Activated CD4-positive, CD25-positive, alpha-beta regulatory T cell (primary cell): Measurements from ENCODE around the gene PIK3AP1.
"Not testable (repeated sequence)": the region's sequence is repeated elsewhere in the genome, so short reads cannot be mapped to it uniquely, and the experiment has no call there.

Experiments used
- DNase-seq, 4 experiments: peaks; one replicate each; lab custom pipeline; 2025; lab: John Stamatoyannopoulos, UW

The PIK3AP1 gene

DNA sequence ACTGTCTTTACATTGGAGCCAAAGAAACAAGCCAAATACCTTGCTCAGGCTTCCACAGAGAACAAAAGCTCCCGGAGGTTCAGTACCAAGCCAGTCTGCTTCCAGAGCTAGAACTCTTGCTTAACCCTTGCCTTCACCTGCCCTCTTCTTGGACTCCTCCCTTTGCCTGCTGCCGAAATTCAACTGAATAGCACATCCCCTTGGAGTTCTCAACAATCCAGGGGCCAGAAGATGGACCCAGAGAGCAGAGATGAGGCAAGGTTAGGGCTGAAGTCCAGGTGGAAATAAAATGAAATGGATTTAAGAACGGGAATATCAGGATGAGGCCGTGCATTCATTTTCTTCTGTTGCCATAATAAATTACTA is 876 bp upstream of the PIK3AP1 start:
- DNase-seq: no peak

GRCh38 chr10:96719850-96720421 is 378 bp downstream of the PIK3AP1 start:
- DNase-seq: peak; percentile 14 to 55 (median 28)

DNA sequence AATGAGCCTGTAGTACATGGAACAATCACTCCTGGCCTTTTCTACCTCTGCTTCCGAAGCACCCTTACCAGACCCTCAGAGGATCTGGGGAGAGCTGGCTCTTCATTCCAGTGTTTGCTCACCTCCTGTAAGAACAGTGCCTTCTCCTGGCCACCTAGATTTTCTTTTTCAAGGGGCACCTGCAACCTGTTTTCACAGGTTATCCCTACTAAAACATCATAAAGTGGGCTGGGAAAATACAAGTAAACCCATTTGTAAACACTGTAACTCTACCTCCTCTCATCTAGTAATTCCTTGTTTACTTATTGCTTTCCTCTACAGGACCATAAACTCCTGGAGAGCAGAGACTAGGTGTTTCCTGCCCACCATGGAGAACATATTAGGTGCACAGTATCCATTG is 1.1 kb downstream of the PIK3AP1 start:
- DNase-seq: no peak

DNA sequence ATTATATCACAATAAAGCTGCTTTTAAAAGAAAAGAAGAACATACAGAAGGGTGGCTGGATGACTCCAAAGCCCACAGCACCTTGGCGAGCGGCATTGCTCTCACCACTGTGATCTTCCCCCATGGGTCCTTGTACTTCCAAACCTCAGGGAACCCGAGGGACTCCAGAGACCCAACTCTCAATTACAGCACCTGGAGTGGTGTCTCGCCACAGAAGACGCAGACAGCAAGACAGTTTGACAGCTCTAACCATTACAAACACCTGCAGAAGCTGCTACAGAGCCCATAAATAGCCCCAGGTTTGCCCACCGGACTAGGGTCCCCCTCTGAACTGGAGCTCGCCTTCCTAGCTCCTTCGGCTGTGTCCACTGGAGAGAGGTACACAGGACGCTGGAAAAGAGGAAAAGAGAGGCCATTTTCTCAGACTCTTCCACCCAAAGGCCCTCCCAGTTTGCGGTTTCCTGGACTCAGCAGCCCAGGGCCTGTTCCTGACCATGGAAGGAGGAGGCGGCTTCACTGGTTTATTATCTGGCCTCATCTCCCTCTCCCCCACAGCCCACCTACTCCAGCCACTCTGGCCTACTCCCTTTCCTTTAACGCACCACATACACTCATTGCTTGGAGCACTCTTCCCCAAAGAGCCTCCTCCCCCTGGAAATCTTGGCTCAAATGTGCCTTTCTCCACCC is 1.9 kb downstream of the PIK3AP1 start:
- DNase-seq: no peak

GRCh38 chr10:96716390-96716789 is 3.9 kb downstream of the PIK3AP1 start:
- DNase-seq: no peak

DNA sequence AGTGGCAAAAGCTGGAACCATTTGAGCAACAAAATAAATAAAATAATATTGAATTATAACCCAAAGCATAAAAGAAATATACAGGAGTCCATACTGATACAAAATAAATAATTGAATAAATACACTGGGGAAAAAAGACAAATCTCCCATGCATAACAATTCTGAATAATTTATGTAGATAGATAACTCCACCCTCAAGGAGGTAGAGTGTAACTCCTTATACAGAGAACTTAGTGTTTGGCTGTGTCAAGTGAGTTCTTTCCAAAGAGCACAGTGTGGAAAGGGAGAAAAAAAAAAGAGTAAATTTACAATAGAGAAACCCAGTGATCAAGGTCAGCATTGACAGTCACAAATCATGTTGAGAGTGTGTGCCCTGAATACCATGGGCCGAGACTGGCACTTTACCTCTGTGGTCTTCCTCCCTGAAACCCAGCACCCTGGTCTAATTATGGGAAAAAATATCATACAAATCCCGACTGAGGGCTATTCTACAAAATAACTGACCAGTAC is 5.5 kb downstream of the PIK3AP1 start:
- DNase-seq: no peak

- DNase-seq: no peak
Observed at GRCh38 chr10:96714031-96714590, 6.2 kb downstream of the PIK3AP1 start.

DNA sequence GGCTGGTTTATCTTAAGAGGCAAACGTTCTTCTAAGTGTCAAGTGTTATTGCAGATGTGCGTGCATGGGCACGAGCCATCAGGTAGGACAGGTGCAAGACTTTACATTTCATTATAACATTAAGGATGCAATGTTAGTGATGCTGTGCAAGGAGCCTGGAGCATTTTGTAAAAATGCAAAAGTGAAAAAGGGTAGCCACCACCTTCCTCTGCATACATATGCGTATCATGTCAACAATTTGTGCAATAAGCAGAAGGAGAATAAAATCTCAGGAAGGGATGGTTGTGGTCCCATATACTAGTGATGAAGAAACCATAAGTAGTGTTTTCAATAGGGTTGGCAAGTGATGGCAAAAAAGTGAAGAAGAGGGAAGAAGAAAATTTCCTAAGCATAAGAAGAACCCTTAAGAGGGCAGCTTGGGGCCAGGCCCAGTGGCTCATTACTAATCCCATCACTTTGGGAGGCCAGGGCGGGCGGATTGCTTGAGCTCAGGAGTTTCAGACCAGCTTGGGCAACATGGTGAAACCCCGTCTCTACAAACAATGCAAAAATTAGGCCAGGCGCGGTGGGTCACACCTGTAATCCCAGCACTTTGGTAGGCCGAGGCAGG is 7.5 kb downstream of the PIK3AP1 start:
- DNase-seq: no peak

GRCh38 chr10:96711048-96711728 is 9.1 kb downstream of the PIK3AP1 start:
- no peak for DNase-seq

GRCh38 chr10:96709525-96709924 is 10.8 kb downstream of the PIK3AP1 start:
- DNase-seq: no peak

DNA sequence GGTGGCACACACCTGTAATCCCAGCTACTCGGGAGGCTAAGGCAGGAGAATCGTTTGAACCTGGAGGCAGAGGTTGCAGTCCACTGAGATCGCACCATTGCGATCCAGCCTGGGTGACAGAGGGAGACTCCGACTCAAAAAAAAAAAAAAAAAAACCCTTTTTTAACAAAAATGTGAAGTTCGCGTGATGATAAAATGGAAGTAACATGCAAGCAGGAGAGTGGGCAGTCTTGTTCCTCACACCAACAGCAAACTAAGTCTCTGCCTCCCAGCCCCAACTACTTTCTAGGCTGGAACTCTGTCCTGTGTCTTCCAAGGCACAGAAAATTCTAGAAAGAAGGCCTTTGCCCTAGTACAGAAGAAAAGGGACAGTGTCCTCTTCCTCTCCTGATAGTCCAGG is 11.3 kb downstream of the PIK3AP1 start:
- DNase-seq: no peak

- no peak for DNase-seq
Observed at GRCh38 chr10:96708456-96708855, 11.9 kb downstream of the PIK3AP1 start.

DNA sequence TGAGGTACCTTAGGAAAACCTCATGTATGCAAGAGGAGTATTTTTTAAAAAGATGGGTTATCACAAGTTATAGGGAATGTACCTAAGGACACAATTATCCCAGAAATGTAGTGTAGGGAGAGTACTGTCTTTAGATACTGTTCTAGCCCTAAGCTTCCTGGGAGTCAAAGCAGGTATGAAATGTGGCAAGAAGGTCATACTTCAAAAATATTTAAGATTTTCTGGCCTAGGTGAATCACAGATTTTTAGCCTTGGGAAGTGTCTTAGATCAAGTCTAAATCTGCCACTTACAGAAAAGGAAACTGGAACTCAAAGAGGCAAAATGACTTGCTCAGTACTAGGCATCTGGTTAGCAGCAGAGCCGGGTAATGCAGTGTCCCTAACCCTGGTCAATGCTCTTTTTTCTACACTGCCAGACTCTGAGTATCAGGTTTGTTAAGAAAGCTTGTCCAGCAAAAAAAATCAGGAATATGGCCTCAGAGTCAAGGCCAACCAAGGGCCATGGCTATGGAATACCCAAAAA is 13.9 kb downstream of the PIK3AP1 start:
- DNase-seq: no peak

GRCh38 chr10:96705134-96705533 is 15.2 kb downstream of the PIK3AP1 start:
- DNase-seq: no peak

DNA sequence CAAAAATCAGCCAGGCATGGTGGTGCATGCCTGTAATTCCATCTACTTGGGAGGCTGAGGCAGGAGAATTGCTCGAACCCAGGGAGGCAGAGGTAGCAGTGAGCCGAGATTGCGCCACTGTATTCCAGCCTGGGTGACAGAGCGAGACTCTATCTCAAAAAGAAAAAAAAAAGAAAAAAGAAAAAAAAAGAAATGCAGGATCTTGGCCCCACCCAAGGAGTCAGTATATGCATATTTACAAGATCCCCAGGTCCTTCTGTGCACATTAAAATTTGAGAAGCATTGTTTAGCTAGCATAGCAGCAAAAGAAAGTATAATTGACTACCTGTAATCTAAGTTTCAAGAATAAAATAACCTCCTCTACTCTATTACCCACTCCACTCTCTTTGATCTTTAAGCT is 15.8 kb downstream of the PIK3AP1 start:
- DNase-seq: no peak

DNA sequence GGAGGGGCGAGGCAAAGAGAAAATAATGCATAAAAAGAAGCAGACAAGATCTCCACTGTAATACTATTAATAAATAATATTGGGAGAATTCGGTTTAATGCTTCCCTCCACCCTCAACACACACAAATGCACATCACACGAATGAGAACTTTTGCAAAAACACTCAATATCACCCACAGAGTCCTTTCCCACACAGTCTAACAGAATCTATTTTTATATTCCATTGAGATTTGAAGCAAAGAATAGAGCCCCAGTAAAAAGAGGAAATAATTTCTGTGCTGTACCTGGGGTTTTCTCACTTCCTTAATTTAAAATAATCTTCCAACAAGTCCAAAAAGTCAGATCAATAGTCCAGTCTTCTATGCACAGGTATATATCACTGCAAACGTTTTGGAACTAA is 17.0 kb downstream of the PIK3AP1 start:
- DNase-seq: no peak

GRCh38 chr10:96701265-96701664 is 19.0 kb downstream of the PIK3AP1 start:
- DNase-seq: no peak

- DNase-seq: no peak
Observed at GRCh38 chr10:96700374-96701099, 19.8 kb downstream of the PIK3AP1 start.

- DNase-seq: no peak
Observed at GRCh38 chr10:96699613-96700012, 20.7 kb downstream of the PIK3AP1 start.

DNA sequence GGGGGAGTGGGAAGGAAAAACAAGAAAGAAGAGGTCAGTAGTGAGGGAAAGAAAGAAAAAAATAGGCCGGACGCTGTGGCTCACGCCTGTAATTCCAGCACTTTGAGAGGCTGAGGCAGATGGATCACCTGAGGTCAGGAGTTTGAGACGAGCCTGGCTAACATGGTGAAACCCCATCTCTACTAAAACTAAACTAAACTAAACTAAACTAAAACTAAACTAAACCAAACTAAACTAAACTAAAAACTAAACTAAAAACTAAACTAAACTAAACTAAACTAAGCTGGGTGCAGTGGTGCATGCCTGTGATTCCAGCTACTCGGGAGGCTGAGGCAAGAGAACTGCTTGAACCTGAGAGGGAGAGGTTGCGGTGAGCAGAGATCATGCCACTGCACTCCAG is 22.0 kb downstream of the PIK3AP1 start:
- not testable (repeated sequence) for DNase-seq

GRCh38 chr10:96697438-96697837 is 22.9 kb downstream of the PIK3AP1 start:
- no peak for DNase-seq
